HS-27A (cell line): ENCODE results near the gene TRAPPC2L.

Source experiments
- DNase-seq: peaks from one replicate; pipeline ENCODE4 v3.0.0-alpha.2; 2012; ENCODE audit warnings: low read depth, missing footprints

The TRAPPC2L gene, protein sequence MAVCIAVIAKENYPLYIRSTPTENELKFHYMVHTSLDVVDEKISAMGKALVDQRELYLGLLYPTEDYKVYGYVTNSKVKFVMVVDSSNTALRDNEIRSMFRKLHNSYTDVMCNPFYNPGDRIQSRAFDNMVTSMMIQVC

GRCh38 chr16:88856828-88857727 is at the start of gene TRAPPC2L, which contains the start of gene GALNS:
TSS of gene TRAPPC2L (plus strand) at chr16:88857127. CDS start at chr16:88857151, 24 bp downstream.
TSS of gene GALNS (minus strand) at chr16:88856947. CDS start at chr16:88856877, 70 bp downstream.
- DNase-seq, result peak; percentile 77

DNA sequence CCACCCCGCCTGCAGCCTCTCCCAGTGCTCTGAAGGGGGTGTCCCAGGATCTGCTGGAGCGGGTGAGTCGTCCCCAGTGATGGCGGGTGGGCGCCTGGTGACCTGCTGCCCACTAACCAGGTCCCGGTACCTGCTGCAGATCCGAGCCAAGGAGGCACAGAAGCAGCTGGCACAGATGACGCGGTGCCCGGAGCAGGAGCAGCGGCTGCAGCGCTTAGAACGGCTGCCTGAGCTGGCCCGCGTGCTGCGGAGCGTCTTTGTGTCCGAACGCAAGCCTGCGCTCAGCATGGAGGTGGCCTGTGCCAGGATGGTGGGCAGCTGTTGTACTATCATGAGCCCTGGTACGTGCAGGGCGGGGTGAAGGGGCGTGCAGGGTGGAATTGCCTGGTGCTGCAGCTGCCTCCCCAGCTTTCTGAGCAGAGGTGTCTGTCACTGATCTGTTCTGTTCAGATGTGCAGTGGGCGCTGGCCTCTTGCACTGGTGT is 49.7 kb upstream of the TRAPPC2L start:
- DNase-seq, result no peak

GRCh38 chr16:88807626-88808453 is 49.1 kb upstream of the TRAPPC2L start:
- DNase-seq, result no peak

DNA sequence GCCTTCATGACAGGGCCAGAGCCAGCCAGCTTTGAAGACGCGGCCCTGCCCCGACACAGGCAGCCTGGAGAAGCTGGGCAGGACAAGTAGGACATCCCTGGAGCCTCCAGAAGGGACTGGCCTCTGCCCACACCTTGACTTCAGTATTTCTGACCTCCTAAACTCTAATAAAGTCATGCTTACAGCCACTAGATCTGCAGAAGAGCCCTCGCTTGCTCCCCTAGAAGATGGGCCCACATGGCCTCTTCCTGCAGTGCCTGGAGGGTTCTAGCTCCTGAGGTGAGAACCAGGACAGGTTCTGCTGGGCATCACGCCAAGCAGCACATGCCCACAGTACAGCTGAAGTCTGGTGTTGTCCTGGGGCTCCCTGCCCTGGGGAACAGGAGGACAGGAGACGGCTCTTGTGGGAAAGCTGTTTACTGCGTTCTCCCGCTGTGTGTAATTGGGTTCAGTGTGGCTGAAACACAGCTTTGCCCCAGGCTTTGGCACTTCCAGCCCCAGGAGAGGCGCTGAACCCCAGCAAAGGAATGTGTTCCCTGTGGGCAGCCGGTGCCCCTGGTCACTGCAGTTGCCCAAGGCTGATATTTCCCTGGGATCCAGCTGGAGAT is 47.8 kb upstream of the TRAPPC2L start:
- no peak for DNase-seq

GRCh38 chr16:88809676-88810165 is 47.2 kb upstream of the TRAPPC2L start:
- no peak for DNase-seq

GRCh38 chr16:88810166-88810911 is 46.6 kb upstream of the TRAPPC2L start:
- no peak for DNase-seq

DNA sequence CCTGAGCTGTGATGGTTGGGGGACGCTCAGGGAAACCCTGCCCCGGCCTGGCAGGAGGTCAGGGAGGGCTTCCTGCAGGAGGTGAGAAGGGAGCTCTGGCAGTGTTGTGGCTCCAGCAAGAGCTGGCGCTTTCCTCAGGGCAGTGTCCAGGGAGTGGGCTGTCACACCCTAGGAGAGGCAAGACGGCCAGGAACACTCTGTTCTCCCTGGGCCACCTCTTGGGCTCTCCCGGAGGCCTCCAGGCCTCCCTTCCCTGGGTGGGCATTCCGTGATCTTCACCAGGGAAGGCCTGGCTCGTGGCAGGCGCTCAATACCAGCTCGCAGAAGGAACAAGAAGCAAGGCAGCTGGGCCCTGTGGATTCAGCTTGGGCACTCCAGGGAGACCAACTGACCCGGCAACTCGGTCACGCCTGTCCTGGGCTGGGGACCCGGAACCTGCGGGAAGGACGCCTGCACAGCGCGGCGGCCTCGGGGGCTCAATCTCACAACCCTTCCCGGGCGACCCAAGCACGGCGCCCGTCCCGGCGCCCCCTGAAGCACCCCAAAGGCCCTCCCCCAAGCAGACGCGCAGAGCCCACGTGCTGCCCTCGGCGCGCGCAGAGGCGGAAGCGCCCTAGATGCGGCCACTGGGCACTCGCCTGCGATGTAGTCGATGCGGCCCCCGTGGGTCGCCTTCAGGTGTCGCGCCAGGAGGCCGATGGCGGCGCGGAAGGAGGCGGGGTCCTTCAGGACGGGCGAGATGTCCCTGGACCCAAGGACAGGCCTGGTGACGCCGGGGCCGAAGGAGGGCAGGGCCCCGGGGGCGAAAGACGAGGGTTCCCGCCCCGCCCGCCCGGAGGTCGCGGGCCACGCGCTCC is 45.8 kb upstream of the TRAPPC2L start:
- DNase-seq, result peak; percentile 57

GRCh38 chr16:88811769-88812512 is 45.0 kb upstream of the TRAPPC2L start, which contains the start of gene APRT:
TSS of gene APRT (minus strand) at chr16:88811928. CDS start at chr16:88811899, 29 bp downstream.
- peak; percentile 90 for DNase-seq

DNA sequence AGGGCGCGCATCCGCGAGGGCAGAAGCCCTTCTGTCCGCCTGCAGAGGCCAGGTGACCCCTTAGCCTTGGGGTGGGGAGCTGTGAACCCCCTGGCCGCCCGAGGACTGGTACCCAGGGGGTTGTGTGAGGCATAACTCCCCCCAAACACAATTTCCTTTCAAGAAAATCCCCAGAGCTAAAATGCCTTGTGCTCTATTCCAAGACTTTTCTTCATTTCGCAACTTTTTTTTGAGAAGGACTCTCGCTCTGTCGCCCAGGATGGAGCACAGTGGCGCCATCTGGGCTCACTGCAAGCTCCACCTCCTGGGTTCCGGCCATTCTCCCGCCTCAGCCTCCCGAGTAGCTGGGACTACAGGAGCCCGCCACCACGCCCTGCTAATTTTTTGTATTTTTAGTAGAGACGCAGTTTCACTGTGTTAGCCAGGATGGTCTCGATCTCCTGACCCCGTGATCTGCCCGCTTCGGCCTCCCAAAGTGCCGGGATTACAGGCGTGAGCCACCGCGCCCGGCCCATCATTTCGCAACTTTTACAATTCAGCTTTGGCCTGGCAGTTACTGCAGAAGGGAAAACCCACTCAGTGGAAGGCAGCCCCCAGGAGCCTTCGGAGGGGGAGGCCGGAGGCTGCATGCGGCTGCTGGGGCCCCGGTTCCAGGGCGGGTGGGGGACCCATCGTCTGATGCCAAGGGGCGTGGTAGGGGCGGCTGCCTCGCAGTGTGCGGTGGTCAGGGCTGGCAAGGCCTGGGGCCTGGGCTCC is 44.2 kb upstream of the TRAPPC2L start:
- DNase-seq, result peak; percentile 42

GRCh38 chr16:88813269-88814143 is 43.4 kb upstream of the TRAPPC2L start:
- DNase-seq, result no peak

- no peak for DNase-seq
Measured at GRCh38 chr16:88814144-88814502, 42.8 kb upstream of the TRAPPC2L start.

DNA sequence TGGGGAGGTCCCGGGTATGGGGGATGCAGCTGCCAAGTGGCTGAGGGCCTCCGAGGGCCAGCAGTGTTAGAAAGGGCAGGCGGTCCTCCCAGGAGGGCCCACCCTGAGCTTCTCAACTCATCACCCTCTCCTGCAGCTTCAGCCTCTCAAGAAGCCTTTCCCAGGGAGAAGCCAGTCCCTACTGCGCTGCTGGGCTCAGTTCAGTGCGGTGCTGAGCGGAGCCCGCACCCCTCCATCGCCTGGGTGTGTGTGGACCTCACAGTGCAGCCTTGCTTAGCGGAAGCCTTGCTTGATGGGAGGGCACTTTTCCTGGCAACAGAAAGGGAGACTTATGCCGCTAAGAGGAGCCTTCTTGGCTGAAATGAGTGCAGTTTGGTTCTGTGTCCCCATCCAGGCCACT is 41.7 kb upstream of the TRAPPC2L start:
- DNase-seq, result no peak

DNA sequence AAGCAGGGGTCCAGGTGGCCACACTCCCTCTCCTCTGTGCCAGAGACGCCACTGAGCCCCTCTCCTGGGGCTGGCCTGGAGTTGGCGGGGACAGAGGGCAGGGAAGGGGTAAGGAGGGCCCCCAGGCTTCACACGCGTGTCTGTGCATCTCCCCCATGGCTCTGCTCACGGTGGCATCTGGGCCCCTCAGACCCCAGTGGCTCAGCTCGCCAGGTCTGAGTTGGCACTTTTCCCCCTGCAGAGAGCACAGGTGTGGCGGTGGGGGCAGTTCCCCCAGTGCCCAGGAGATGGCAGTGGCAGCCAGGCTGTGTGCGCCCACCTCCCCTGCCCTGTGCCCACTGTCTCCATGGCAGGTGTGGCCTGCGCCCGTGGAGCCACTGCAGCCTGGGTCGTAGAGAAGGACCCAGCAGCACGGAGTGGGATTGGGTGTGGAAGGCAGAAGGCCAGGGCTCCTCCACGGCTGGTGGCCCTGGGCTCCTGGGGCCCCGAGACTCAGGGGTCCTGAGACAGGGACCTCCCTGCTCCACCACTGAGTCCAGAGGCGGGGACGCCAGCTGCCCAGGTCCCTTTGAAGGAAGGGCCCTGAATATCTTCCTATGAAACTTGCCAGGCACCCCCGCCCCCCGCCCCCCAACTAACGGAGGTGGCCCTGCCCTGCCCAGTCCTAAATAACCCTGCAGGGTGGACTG is 40.9 kb upstream of the TRAPPC2L start:
- no peak for DNase-seq

GRCh38 chr16:88816736-88817535 is 40.0 kb upstream of the TRAPPC2L start:
- no peak for DNase-seq

DNA sequence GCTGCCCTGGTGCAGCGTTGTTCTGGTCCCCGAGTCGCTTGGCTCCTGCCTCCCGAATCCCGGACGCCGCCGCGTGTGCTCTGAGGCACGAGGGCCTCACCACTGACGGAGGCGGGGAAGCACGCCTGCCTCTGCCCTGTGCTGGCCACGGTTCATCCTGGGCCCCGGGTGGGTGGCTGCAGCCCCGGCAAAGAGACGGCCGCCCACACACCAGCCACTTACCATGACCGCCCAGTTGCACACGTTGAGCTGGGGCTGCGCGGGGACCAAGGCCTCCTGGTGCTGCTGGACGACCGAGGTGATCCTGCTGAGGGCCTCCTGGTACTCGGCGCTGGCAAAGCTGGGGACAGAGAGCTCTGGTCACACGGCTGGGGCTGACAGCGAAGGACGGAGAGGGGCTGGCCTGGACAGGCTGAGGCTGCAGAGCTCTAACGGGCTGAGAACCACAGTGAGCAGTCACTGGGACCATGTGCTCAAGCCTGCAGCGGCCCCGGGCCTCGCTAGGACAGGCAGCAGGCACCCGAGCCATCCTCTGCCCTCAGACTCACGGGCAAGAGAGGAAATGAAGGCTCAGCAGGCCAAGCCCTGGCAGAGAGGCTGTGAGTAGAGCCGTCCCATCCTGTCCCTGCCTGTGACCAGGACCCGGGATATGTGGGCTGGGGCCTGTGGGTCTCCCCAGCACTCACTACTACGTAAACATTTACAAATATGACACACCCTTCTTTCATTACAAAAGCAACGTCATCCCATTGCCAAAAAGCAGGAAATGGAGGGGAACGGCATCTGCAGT is 38.9 kb upstream of the TRAPPC2L start:
- DNase-seq, result no peak
